ENCODE data around the gene UBE2G2.

DNA sequence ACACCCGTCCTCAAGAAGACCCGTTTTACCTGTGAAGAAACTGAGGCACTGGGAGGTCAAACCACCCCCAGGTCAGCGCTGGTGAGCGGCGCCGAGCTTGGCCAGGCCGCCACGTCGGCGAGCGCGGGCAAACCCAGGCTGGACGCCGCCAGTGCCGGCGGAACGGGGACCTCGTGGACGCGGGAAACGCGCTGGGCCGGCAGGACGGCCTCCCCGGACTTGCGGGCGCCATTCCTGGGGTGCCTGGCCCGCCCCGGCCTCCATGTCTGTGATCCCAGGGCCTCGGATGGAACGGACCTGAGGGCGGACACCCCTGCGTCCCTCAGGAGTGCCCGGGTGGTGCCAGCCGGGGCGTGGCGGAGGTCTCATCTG is 17.0 kb upstream of the UBE2G2 start:
- TF ChIP-seq ZBTB7A (IDR thresholded peaks at IDR 0.05; ENCODE audit: low read depth) (no peak), YY1 (IDR thresholded peaks at IDR 0.05; ENCODE audit: low read depth) (no peak), TAF1 (IDR thresholded peaks at IDR 0.05; ENCODE audit: low read depth) (no peak), CEBPB (IDR thresholded peaks at IDR 0.05) (no peak), EP300 (IDR thresholded peaks at IDR 0.05; ENCODE audit: borderline replicate concordance) (no peak), RAD21 (IDR thresholded peaks at IDR 0.05; ENCODE audit: low read depth) (no peak), CREB1 (IDR thresholded peaks at IDR 0.05; ENCODE audit: low read depth) (no peak)
- TF ChIP-seq, protein P1, sequence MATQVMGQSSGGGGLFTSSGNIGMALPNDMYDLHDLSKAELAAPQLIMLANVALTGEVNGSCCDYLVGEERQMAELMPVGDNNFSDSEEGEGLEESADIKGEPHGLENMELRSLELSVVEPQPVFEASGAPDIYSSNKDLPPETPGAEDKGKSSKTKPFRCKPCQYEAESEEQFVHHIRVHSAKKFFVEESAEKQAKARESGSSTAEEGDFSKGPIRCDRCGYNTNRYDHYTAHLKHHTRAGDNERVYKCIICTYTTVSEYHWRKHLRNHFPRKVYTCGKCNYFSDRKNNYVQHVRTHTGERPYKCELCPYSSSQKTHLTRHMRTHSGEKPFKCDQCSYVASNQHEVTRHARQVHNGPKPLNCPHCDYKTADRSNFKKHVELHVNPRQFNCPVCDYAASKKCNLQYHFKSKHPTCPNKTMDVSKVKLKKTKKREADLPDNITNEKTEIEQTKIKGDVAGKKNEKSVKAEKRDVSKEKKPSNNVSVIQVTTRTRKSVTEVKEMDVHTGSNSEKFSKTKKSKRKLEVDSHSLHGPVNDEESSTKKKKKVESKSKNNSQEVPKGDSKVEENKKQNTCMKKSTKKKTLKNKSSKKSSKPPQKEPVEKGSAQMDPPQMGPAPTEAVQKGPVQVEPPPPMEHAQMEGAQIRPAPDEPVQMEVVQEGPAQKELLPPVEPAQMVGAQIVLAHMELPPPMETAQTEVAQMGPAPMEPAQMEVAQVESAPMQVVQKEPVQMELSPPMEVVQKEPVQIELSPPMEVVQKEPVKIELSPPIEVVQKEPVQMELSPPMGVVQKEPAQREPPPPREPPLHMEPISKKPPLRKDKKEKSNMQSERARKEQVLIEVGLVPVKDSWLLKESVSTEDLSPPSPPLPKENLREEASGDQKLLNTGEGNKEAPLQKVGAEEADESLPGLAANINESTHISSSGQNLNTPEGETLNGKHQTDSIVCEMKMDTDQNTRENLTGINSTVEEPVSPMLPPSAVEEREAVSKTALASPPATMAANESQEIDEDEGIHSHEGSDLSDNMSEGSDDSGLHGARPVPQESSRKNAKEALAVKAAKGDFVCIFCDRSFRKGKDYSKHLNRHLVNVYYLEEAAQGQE (IDR thresholded peaks at IDR 0.05; ENCODE audit: low read depth): no peak

Measured in Ishikawa (cell line).